ENCODE results near the gene PTGS2. TPM values are rescaled to one million over a fixed set of nuclear protein-coding genes. Genes with fewer than 3 reads are reported as not detected.
A peak's percentile ranks its signal among the peaks of the same experiment; 100 is the strongest.

The PTGS2 gene
- polyA plus RNA-seq (ENCODE audit: insufficient read length) = 1.3 TPM

- DNase-seq (ENCODE audit: low read depth) = peak; percentile 89
These were observed at the start of gene PTGS2 for GRCh38 chr1:186680245-186681061. PTGS2 (minus strand) TSS chr1:186680423; CDS start chr1:186680290, 133 bp downstream.

- no peak for DNase-seq (ENCODE audit: low read depth)
These were observed 42.6 kb upstream of the PTGS2 start for GRCh38 chr1:186722711-186723309.

GRCh38 chr1:186717286-186717685 lies 37.1 kb upstream of the PTGS2 start:
- no peak for DNase-seq (ENCODE audit: low read depth)

GRCh38 chr1:186715887-186716809 lies 35.9 kb upstream of the PTGS2 start:
- DNase-seq (ENCODE audit: low read depth) = no peak

GRCh38 chr1:186710696-186711095 lies 30.5 kb upstream of the PTGS2 start:
- no peak for DNase-seq (ENCODE audit: low read depth)

GRCh38 chr1:186708694-186709097 lies 28.5 kb upstream of the PTGS2 start:
- DNase-seq (ENCODE audit: low read depth) = no peak

- no peak for DNase-seq (ENCODE audit: low read depth)
These were observed 23.1 kb upstream of the PTGS2 start for GRCh38 chr1:186703209-186703766.

- DNase-seq (ENCODE audit: low read depth) = no peak
These were observed 20.5 kb upstream of the PTGS2 start for GRCh38 chr1:186700722-186701121.

GRCh38 chr1:186699519-186699918 lies 19.3 kb upstream of the PTGS2 start:
- DNase-seq (ENCODE audit: low read depth) = no peak

- DNase-seq (ENCODE audit: low read depth) = no peak
These were observed 9.7 kb upstream of the PTGS2 start for GRCh38 chr1:186689907-186690306.

GRCh38 chr1:186689376-186689775 lies 9.2 kb upstream of the PTGS2 start:
- no peak for DNase-seq (ENCODE audit: low read depth)

- DNase-seq (ENCODE audit: low read depth) = no peak
These were observed 3.6 kb upstream of the PTGS2 start for GRCh38 chr1:186683652-186684410.

GRCh38 chr1:186682736-186683135 lies 2.5 kb upstream of the PTGS2 start:
- peak; percentile 47 for DNase-seq (ENCODE audit: low read depth)

- DNase-seq (ENCODE audit: low read depth) = no peak
These were observed 1.6 kb upstream of the PTGS2 start for GRCh38 chr1:186681801-186682200.

- DNase-seq (ENCODE audit: low read depth) = no peak
These were observed 898 bp upstream of the PTGS2 start for GRCh38 chr1:186681121-186681520.

- no peak for DNase-seq (ENCODE audit: low read depth)
These were observed 339 bp downstream of the PTGS2 start for GRCh38 chr1:186679924-186680244.

GRCh38 chr1:186678155-186678554 lies 2.1 kb downstream of the PTGS2 start:
- no peak for DNase-seq (ENCODE audit: low read depth)

- DNase-seq (ENCODE audit: low read depth) = no peak
These were observed 7.6 kb downstream of the PTGS2 start for GRCh38 chr1:186672596-186672995.

- DNase-seq (ENCODE audit: low read depth) = no peak
These were observed 8.1 kb downstream of the PTGS2 start for GRCh38 chr1:186672131-186672530.

- DNase-seq (ENCODE audit: low read depth) = no peak
These were observed 8.9 kb downstream of the PTGS2 start for GRCh38 chr1:186671136-186671825.
